SU-DHL-6 (cell line): ENCODE results near the gene WFDC12.

ENCODE experiments used
- EZH2phosphoT487 ChIP-seq: fragments of 200-600 bp; sonication (generic), shearing (Covaris generic); conservative IDR thresholded peaks from 2 replicates; pipeline ENCODE4 v1.6.1; 2018; ENCODE audit warnings: mild to moderate bottlenecking, antibody characterized with exemption, low read length, moderate library complexity, mixed read lengths
- TF ChIP-seq, protein P1 (sequence below): fragments of 200-600 bp; sonication (generic); IDR thresholded peaks from one replicate; pipeline ENCODE4 v1.5.1; 2017; ENCODE audit warnings: antibody characterized with exemption, mild to moderate bottlenecking, low read length, moderate library complexity; ENCODE audit not compliant: insufficient read depth, poor library complexity, severe bottlenecking

DNA sequence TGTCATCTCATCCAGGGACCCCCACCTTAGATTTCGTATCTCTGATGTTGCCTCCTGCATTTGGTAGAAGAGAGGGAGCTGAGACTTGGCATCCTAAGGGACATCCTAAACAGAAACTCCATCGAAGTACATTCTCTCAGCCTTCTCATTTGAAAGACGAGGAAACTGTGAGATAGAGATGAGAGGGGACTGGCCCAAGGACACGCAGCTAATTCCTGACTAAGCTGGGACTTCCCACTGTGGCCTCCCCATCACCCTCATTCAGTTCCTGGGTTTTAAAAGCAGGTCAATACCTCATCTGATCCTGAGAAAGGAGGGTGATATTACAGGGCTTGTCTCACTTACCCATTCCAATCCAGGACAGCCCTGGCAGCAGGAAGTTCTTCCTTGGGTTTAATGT, 8.4 kb downstream of the WFDC12 start:
- TF ChIP-seq, protein P1, sequence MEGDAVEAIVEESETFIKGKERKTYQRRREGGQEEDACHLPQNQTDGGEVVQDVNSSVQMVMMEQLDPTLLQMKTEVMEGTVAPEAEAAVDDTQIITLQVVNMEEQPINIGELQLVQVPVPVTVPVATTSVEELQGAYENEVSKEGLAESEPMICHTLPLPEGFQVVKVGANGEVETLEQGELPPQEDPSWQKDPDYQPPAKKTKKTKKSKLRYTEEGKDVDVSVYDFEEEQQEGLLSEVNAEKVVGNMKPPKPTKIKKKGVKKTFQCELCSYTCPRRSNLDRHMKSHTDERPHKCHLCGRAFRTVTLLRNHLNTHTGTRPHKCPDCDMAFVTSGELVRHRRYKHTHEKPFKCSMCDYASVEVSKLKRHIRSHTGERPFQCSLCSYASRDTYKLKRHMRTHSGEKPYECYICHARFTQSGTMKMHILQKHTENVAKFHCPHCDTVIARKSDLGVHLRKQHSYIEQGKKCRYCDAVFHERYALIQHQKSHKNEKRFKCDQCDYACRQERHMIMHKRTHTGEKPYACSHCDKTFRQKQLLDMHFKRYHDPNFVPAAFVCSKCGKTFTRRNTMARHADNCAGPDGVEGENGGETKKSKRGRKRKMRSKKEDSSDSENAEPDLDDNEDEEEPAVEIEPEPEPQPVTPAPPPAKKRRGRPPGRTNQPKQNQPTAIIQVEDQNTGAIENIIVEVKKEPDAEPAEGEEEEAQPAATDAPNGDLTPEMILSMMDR: no peak
- TF ChIP-seq EZH2phosphoT487: no peak
